HT-29 (cell line): ENCODE data around the gene SRGAP1. TPM values are rescaled to one million over a fixed set of nuclear protein-coding genes. Genes with fewer than 3 reads are reported as not detected.

Experiments used
- DNase-seq: peaks from one replicate; pipeline ENCODE4 v3.0.0-alpha.2; 2015; ENCODE audit warnings: low spot score
- total RNA-seq: library from RNA; depleted of rRNA; stranded (reverse); fragments of >200 nt; shearing (Covaris generic); gene quantifications from 2 replicates; pipeline ENCODE4 v1.2.3, GENCODE V29; 2014

Gene SRGAP1
- total RNA-seq, 1 experiment from 2014 or later, result 1.0 TPM

- DNase-seq, result no peak
These were observed 61.0 kb downstream of the SRGAP1 start for GRCh38 chr12:63905544-63905943.

- no peak for DNase-seq
These were observed 62.4 kb downstream of the SRGAP1 start for GRCh38 chr12:63906876-63907275.

GRCh38 chr12:63907561-63907960 is 63.1 kb downstream of the SRGAP1 start:
- DNase-seq, result no peak

- DNase-seq, result no peak
These were observed 65.2 kb downstream of the SRGAP1 start for GRCh38 chr12:63909746-63910145.

GRCh38 chr12:63911341-63911740 is 66.8 kb downstream of the SRGAP1 start:
- DNase-seq, result no peak

GRCh38 chr12:63912651-63913050 is 68.2 kb downstream of the SRGAP1 start:
- DNase-seq, result no peak

GRCh38 chr12:63913929-63914328 is 69.4 kb downstream of the SRGAP1 start:
- DNase-seq, result no peak

- DNase-seq, result peak; percentile 46
These were observed 70.8 kb downstream of the SRGAP1 start for GRCh38 chr12:63915105-63915800.

GRCh38 chr12:63916561-63917476 is 72.3 kb downstream of the SRGAP1 start:
- DNase-seq, result no peak

- no peak for DNase-seq
These were observed 73.0 kb downstream of the SRGAP1 start for GRCh38 chr12:63917477-63917862.

GRCh38 chr12:63917864-63918799 is 73.6 kb downstream of the SRGAP1 start:
- DNase-seq, result peak; percentile 41

GRCh38 chr12:63918800-63919300 is 74.3 kb downstream of the SRGAP1 start:
- peak; percentile 46 for DNase-seq

GRCh38 chr12:63919756-63920155 is 75.3 kb downstream of the SRGAP1 start:
- no peak for DNase-seq

GRCh38 chr12:63921157-63921556 is 76.7 kb downstream of the SRGAP1 start:
- peak; percentile 16 for DNase-seq

- no peak for DNase-seq
These were observed 78.0 kb downstream of the SRGAP1 start for GRCh38 chr12:63922474-63922873.

GRCh38 chr12:63924781-63925180 is 80.3 kb downstream of the SRGAP1 start:
- no peak for DNase-seq

GRCh38 chr12:63927511-63927910 is 83.0 kb downstream of the SRGAP1 start:
- DNase-seq, result no peak

GRCh38 chr12:63928305-63928704 is 83.8 kb downstream of the SRGAP1 start:
- DNase-seq, result no peak

- DNase-seq, result no peak
These were observed 84.9 kb downstream of the SRGAP1 start for GRCh38 chr12:63929426-63929825.

- no peak for DNase-seq
These were observed 86.5 kb downstream of the SRGAP1 start for GRCh38 chr12:63930971-63931370.

GRCh38 chr12:63931703-63932102 is 87.2 kb downstream of the SRGAP1 start:
- no peak for DNase-seq
